KMS-11 (cell line): ENCODE measurements around the gene KRT7.

Experiments
- H2AFZ ChIP-seq: fragments of 200-600 bp; sonication (generic); 2 replicates; pipeline ENCODE4 v1.6.1; 2016; ENCODE audit warnings: antibody characterized with exemption, mixed run types, low read depth
- H3K27ac ChIP-seq: fragments of 200-600 bp; sonication (generic); 2 replicates; pipeline ENCODE4 v1.6.1; 2016; ENCODE audit warnings: mild to moderate bottlenecking, mixed run types
- H3K27me3 ChIP-seq: fragments of 200-600 bp; sonication (generic); 2 replicates; pipeline ENCODE4 v1.6.1; 2017; ENCODE audit warnings: mild to moderate bottlenecking, low read depth, mixed run types, moderate library complexity; ENCODE audit not compliant: insufficient read depth
- H3K36me3 ChIP-seq: fragments of 200-600 bp; sonication (generic); 2 replicates; pipeline ENCODE4 v1.6.1; 2017; ENCODE audit warnings: mild to moderate bottlenecking, mixed run types; ENCODE audit not compliant: insufficient read depth
- H3K4me1 ChIP-seq: fragments of 200-600 bp; sonication (generic); 2 replicates; pipeline ENCODE4 v1.6.1; 2016; ENCODE audit warnings: mild to moderate bottlenecking, low read depth, mixed run types; ENCODE audit not compliant: poor library complexity, severe bottlenecking
- H3K4me2 ChIP-seq: fragments of 200-600 bp; sonication (generic); 2 replicates; pipeline ENCODE4 v1.7.0; 2016; ENCODE audit warnings: mild to moderate bottlenecking, mixed run types
- H3K4me3 ChIP-seq: fragments of 200-600 bp; sonication (generic); IDR thresholded peaks from 2 replicates; pipeline ENCODE4 v1.6.1; 2017; ENCODE audit warnings: low read depth, low read length, mixed read lengths; ENCODE audit not compliant: insufficient read depth
- H3K79me2 ChIP-seq: fragments of 200-600 bp; sonication (generic); 2 replicates; pipeline ENCODE4 v1.6.1; 2016; ENCODE audit warnings: low read depth, mixed run types; ENCODE audit not compliant: insufficient read depth
- H3K9ac ChIP-seq: fragments of 200-600 bp; sonication (generic); 2 replicates; pipeline ENCODE4 v1.6.1; 2016; ENCODE audit warnings: mild to moderate bottlenecking, mixed run types
- H4K20me1 ChIP-seq: fragments of 200-600 bp; sonication (generic); 2 replicates; pipeline ENCODE4 v1.6.1; 2016; ENCODE audit warnings: mild to moderate bottlenecking, mixed run types; ENCODE audit not compliant: insufficient read depth
- CTCF ChIP-seq: fragments of 200-600 bp; sonication (generic); conservative IDR thresholded peaks from 2 replicates; pipeline ENCODE4 v1.6.1; 2017; ENCODE audit warnings: low read depth, mild to moderate bottlenecking, antibody characterized with exemption, low read length, moderate library complexity, mixed read lengths

KRT7 gene

DNA sequence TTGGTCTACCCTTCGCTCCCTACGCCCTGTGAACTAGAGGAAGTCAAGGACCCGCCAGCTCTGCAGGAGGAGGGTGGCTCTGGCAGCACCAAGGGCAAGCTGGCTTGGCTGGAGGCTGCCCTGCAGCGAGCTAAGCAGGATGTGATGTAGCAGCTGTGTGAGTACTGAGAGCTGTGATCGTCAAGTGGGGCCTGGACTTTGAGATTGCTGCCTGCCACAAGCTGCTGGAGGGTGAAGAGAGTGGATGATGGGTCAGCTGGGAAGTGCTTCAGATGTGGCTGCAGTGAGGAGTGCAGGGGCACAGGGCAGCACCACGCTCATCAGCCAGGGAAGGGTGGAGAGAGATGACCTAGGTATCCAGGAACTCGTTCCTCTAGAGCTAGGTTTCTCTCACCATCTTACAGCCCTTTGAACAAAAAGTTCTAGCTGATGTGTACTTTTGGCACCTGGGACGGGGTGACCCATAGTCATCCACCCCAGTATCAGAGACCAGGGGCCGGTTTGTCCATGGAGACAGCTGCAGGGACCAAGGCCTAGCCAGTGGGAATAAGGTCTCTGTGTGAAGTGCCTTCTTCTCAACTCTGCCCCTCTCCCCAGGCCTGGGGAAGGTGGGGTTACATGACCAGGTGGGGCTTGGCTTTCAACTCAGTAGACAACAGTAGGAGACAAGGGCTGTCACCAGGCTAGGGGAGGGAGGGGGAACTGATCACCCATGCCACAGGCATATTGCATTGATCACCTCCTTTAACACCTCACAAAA, 44.6 kb downstream of the KRT7 start:
- Histone ChIP-seq H3K27ac (no peak overlapping the region), H2AFZ (no peak overlapping the region)

GRCh38 chr12:52278575-52279421, 45.8 kb downstream of the KRT7 start:
- Histone ChIP-seq H3K9ac (no peak overlapping the region), H2AFZ (peak overlapping the region; percentile 62; the same call in 1 of the 2 replicates), H3K4me3 (no peak overlapping the region)

More for the DNA sequence above, 44.6 kb downstream of the KRT7 start:
- Histone ChIP-seq H3K4me3 (no peak overlapping the region), H3K9ac (no peak overlapping the region), H3K27me3 (no peaks in the 10 kb centered on the region), H3K36me3 (no peaks in the 10 kb centered on the region; the same call in 1 of the 2 replicates), H4K20me1 (no peaks in the 10 kb centered on the region), H3K4me1 (peaks cover 34% of the 10 kb centered on the region), H3K4me2 (no peak overlapping the region), H3K79me2 (no peaks in the 10 kb centered on the region)
- TF ChIP-seq CTCF: no peak

DNA sequence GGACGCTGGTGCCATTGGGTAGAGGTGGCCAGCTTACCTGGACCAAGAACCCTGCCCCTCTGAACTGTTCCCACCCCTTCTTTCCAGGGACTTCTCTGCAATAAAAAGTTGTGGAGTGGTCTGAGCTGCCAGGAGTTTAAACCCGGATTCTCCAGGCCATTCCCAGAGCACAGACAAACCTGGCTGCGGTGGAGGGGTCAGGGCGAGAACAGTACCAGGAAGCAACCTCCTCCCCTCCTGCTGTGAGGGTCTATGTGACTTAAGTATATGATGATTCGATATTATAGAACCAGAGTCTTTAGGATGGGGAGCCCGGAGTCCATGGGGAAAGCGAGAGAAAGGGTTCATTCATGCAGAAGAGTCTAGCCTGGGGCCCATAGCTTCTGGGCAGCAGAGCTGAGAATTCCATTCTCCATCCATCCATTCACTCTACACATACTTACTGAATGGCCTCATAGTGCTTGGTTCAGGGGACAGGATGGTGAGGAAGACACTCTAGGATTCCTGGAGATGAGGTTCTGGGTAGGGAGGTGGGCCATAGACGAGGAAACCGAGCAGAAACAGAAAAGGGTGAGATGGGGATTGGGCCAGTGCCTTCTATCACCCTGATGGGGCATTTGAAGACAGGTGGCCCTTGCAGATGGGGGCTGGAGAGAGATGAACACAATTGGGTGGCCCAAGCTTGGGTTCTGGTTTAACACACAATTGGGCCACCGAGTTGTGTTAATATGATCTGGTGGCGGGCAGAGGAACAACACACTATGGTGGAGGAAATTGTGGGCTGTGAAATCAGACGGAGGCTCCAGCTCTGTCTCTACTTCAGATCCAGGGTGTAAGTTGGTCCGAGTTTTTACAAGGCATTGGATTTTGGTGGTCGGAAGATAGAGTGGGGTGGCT, 46.6 kb downstream of the KRT7 start:
- Histone ChIP-seq H3K79me2 (no peaks in the 10 kb centered on the region), H3K4me3 (no peak overlapping the region), H3K36me3 (no peaks in the 10 kb centered on the region), H3K9ac (no peak overlapping the region), H3K27ac (no peak overlapping the region), H3K27me3 (no peaks in the 10 kb centered on the region), H4K20me1 (no peaks in the 10 kb centered on the region), H3K4me1 (peaks cover 34% of the 10 kb centered on the region), H3K4me2 (peak overlapping the region; percentile 38), H2AFZ (peak overlapping the region; percentile 62; the same call in 1 of the 2 replicates)
- TF ChIP-seq CTCF: no peak; the same call in 1 of the 2 replicates

More at GRCh38 chr12:52278575-52279421, 45.8 kb downstream of the KRT7 start:
- Histone ChIP-seq H3K79me2 (no peaks in the 10 kb centered on the region), H3K27me3 (no peaks in the 10 kb centered on the region), H3K27ac (no peak overlapping the region), H4K20me1 (no peaks in the 10 kb centered on the region), H3K4me1 (peaks cover 34% of the 10 kb centered on the region), H3K4me2 (peak overlapping the region; percentile 24), H3K36me3 (no peaks in the 10 kb centered on the region)
- TF ChIP-seq CTCF: peak; percentile 95

- Histone ChIP-seq H4K20me1 (no peaks in the 10 kb centered on the region), H2AFZ (no peak overlapping the region), H3K27ac (no peak overlapping the region), H3K4me1 (peaks cover 34% of the 10 kb centered on the region), H3K27me3 (no peaks in the 10 kb centered on the region), H3K36me3 (no peaks in the 10 kb centered on the region), H3K4me3 (no peak overlapping the region), H3K9ac (no peak overlapping the region), H3K79me2 (no peaks in the 10 kb centered on the region), H3K4me2 (peak overlapping the region; percentile 38)
- no peak for TF ChIP-seq CTCF
Measured at GRCh38 chr12:52280319-52280795, 47.3 kb downstream of the KRT7 start.
